Esophagus muscularis mucosa (tissue), 4 donors: Measurements from ENCODE around the gene ACTL6B. TPM values are rescaled to one million over a fixed set of nuclear protein-coding genes. Genes with fewer than 3 reads are reported as not detected.
A peak's percentile ranks its signal among the peaks of the same experiment; 100 is the strongest.

Experiments
- DNase-seq: peaks from one replicate; pipeline ENCODE4 v3.0.0-alpha.2; 2017; ENCODE audit errors: extremely low spot score
- H3K27ac ChIP-seq, 4 donors: fragments of 200-600 bp; sonication (generic); replicated peaks in 1 of 4; 1 replicate in 3 of 4; 2 replicates in 1 of 4; pipeline ENCODE4 v1.5.1; 2016 to 2019; ENCODE audit warnings: mild to moderate bottlenecking in 1 of 4
- H3K27me3 ChIP-seq, 4 donors: fragments of 200-600 bp; sonication (generic); one replicate each; pipeline versions ENCODE4 v1.5.1 to v1.6.0; 2016 to 2019
- H3K36me3 ChIP-seq, 4 donors: fragments of 200-600 bp; sonication (generic); one replicate each; pipeline ENCODE4 v1.5.1; 2016 to 2019
- H3K4me1 ChIP-seq, 4 donors: fragments of 200-600 bp; sonication (generic); one replicate each; pipeline ENCODE4 v1.5.1; 2016 to 2019
- H3K4me3 ChIP-seq, 4 donors: fragments of 200-600 bp; sonication (generic); 1 replicate in 2 of 4; 2 replicates in 2 of 4; pipeline ENCODE4 v1.5.1; 2016 to 2019; ENCODE audit warnings: mild to moderate bottlenecking in 4 of 4, moderate library complexity in 1 of 4
- H3K9me3 ChIP-seq, 4 donors: fragments of 200-600 bp; sonication (generic); 1 replicate in 3 of 4; 2 replicates in 1 of 4; pipeline ENCODE4 v1.5.1; 2016 to 2019
- EP300 ChIP-seq: sonication (generic); formaldehyde crosslinking; IDR thresholded peaks from one replicate; pipeline ENCODE4 v1.6.1; 2017; ENCODE audit warnings: antibody characterized with exemption
- POLR2A ChIP-seq: fragments of 450-650 bp; IDR thresholded peaks from one replicate; pipeline ENCODE4 v1.6.1; 2017; ENCODE audit warnings: antibody characterized with exemption, moderate library complexity, mild to moderate bottlenecking, low read depth
- POLR2AphosphoS5 ChIP-seq, 2 donors: sonication (generic); formaldehyde crosslinking; IDR thresholded peaks; one replicate each; pipeline ENCODE4 v1.6.1; 2017; ENCODE audit warnings: antibody characterized with exemption in 2 of 2
- WGBS: methylation state at CpG from one replicate; pipeline ENCODE4 v1.1.5; 2018; 5-methylcytosine and 5-hydroxymethylcytosine counted together
- intact Hi-C: fragments of 100-400 bp; cut with DNase I; formaldehyde crosslinking; loops from one replicate; pipeline ENCODE4 v1.15.1; 2023
- total RNA-seq, 4 donors: library from RNA; depleted of rRNA; stranded (reverse); fragments of >200 nt; gene quantifications; one replicate each; pipeline versions ENCODE4 v1.1.0 to v1.2.1, GENCODE V29; 2016
- TF ChIP-seq, protein P1 (sequence below), 3 experiments: fragments of 200-600 bp in 2 of 3; fragments of 450-650 bp in 1 of 3; sonication (generic) in 2 of 3; IDR thresholded peaks; one replicate each; pipeline ENCODE4 v1.5.1; 2017 to 2019; ENCODE audit warnings: antibody characterized with exemption in 3 of 3, mild to moderate bottlenecking in 2 of 3, moderate library complexity in 1 of 3

The ACTL6B gene
- total RNA-seq, 4 donors from 2014 or later: not detected

DNA sequence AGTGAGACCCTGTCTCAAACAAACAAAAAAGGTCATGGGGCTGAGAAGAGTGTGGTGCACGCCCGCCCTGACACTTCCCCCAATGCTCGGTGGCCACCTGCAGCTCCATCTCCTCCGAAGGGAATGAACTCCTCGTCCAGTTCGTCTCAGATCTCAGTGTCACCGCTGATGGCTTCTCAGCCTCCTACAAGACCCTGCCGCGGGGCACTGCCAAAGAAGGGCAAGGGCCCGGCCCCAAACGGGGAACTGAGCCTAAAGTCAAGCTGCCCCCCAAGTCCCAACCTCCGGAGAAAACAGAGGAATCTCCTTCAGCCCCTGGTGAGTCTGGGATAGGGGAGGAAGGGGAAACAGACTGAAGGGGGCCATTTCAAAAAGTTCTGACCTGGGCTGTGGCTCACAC is 49.9 kb downstream of the ACTL6B start:
- H3K27ac ChIP-seq: no peak overlapping the region
- WGBS: 89% methylated on average over 12 of the region's 12 CpGs
- H3K4me3 ChIP-seq: no peak overlapping the region
- no peak for DNase-seq
- no peaks in the 10 kb centered on the region for H3K27me3 ChIP-seq
- no peak for TF ChIP-seq POLR2A
- TF ChIP-seq, protein P1, sequence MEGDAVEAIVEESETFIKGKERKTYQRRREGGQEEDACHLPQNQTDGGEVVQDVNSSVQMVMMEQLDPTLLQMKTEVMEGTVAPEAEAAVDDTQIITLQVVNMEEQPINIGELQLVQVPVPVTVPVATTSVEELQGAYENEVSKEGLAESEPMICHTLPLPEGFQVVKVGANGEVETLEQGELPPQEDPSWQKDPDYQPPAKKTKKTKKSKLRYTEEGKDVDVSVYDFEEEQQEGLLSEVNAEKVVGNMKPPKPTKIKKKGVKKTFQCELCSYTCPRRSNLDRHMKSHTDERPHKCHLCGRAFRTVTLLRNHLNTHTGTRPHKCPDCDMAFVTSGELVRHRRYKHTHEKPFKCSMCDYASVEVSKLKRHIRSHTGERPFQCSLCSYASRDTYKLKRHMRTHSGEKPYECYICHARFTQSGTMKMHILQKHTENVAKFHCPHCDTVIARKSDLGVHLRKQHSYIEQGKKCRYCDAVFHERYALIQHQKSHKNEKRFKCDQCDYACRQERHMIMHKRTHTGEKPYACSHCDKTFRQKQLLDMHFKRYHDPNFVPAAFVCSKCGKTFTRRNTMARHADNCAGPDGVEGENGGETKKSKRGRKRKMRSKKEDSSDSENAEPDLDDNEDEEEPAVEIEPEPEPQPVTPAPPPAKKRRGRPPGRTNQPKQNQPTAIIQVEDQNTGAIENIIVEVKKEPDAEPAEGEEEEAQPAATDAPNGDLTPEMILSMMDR (IDR thresholded peaks at IDR 0.05): no peak
- no peak for TF ChIP-seq POLR2AphosphoS5 (IDR thresholded peaks at IDR 0.05)
- no peak for TF ChIP-seq EP300
- H3K4me1 ChIP-seq: peaks cover 21 to 45% (median 41%) of the 10 kb centered on the region in 4 donors
- intact Hi-C loops: loop anchor here (10.0 kb wide), 1 partner anchor 248 kb away; the partner anchor contains the start of gene SLC12A9
- no peaks in the 10 kb centered on the region for H3K36me3 ChIP-seq
- no peaks in the 10 kb centered on the region for H3K9me3 ChIP-seq

DNA sequence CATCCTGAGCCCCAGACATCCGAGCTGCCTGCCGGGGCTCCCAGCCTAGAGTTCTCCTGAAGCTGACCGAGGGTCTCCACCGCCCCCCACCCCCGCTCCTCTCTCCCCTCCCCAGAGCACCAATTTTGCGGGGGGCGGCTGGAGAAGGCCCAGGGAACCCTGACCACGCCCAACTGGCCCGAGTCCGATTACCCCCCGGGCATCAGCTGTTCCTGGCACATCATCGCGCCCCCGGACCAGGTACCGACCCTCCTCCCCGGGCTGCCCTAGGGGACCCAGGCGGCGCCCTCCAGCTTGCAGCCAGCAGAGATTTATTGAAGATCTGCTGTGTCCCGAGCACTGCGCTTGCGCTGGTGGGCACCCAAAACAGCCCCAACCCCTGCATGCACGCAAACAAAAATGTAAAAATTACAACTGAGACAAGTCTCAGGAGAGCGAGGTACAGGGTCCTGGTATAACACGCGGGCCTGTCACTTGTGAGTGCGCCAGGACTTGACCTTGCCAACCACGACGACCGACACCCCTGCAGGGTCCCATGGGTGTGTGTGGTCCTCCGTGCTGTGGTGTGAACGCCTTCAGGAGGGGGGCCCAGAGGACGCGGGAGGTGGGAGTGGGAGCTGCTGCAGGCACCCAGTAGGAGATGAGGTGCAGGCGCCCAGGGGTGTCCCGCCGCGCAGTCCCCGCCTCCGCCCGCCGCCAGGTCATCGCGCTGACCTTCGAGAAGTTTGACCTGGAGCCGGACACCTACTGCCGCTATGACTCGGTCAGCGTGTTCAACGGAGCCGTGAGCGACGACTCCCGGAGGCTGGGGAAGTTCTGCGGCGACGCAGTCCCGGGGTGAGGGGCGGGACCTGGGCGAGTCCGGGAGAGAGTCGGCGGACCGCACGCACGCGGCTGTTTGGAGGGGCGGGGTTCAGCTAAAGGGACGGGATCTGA is 51.0 kb downstream of the ACTL6B start:
- intact Hi-C loops: loop anchor here (5.0 to 10.0 kb wide), 2 partner anchors 87 to 250 kb away; partner anchors contain the start of genes GIGYF1 and SLC12A9
- H3K9me3 ChIP-seq: no peaks in the 10 kb centered on the region
- peak overlapping the region; percentile 84 to 89 (median 86) for H3K27ac ChIP-seq
- DNase-seq: no peak
- TF ChIP-seq POLR2A (no peak), EP300 (no peak), POLR2AphosphoS5 (IDR thresholded peaks at IDR 0.05) (peak in 1 of 2 donors; percentile 29)
- TF ChIP-seq, protein P1 (IDR thresholded peaks at IDR 0.05): no peak
- 15% methylated on average over 66 of the region's 68 CpGs for WGBS
- H3K4me1 ChIP-seq: peaks cover 20 to 48% (median 43%) of the 10 kb centered on the region in 4 donors
- H3K27me3 ChIP-seq: no peaks in the 10 kb centered on the region
- H3K4me3 ChIP-seq: peak overlapping the region; percentile 66 to 90 (median 74)
- H3K36me3 ChIP-seq: no peaks in the 10 kb centered on the region

DNA sequence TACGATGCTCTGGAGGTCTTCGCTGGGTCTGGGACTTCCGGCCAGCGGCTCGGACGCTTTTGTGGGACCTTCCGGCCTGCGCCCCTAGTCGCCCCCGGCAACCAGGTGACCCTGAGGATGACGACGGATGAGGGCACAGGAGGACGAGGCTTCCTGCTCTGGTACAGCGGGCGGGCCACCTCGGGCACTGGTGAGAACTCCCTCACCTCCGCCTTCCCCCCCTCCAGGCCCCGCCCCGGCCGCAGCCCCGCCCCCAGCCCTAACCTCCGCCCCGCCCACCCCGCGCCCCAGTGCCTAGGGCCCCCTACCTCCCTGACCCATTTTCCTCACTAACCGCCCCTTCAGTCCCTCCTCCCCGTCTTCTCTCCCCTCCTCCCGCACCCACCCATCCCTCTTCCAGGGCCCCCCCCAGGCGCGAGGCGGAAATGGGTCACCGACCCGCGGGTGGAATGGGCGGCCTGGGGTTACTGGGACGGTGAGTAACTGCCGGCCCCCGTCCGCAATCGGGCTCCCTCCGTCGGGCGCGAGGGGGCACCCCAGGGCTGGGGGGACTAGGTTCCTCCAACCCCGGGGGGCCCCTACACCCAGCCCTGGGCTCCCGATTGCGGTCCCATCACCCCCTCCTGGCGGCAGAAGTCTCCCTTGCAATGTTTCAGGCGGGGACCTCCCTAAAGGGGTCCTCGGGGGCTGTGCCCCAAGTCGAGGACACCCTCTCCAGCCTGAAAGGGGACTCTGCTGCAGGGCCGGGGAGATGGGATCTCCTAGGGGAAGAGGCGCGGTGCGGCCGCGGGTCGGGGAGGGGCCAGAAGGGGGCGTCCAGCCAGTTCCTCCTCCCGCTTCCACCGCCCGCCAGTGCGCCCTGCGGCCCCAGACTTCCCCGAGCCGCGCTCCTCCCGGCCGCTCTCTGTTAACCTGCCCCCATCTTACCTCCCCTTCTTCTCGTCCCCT is 51.9 kb downstream of the ACTL6B start:
- intact Hi-C loops: loop anchor here (5.0 to 10.0 kb wide), 2 partner anchors 88 to 250 kb away; partner anchors contain the start of genes GIGYF1 and SLC12A9
- H3K4me1 ChIP-seq: peaks cover 20 to 48% (median 43%) of the 10 kb centered on the region in 4 donors
- peak overlapping the region; percentile 66 to 90 (median 74) for H3K4me3 ChIP-seq
- TF ChIP-seq POLR2AphosphoS5 (IDR thresholded peaks at IDR 0.05): peak; percentile 63 to 89
- TF ChIP-seq, protein P1 (IDR thresholded peaks at IDR 0.05): peak; percentile 27 to 45 (median 39)
- peak; percentile 45 for TF ChIP-seq POLR2A
- TF ChIP-seq EP300: no peak
- WGBS: 0% methylated on average over 23 of the region's 70 CpGs
- no peaks in the 10 kb centered on the region for H3K9me3 ChIP-seq
- no peaks in the 10 kb centered on the region for H3K36me3 ChIP-seq
- peak overlapping the region; percentile 84 to 89 (median 86) for H3K27ac ChIP-seq
- DNase-seq: no peak
- no peaks in the 10 kb centered on the region for H3K27me3 ChIP-seq

DNA sequence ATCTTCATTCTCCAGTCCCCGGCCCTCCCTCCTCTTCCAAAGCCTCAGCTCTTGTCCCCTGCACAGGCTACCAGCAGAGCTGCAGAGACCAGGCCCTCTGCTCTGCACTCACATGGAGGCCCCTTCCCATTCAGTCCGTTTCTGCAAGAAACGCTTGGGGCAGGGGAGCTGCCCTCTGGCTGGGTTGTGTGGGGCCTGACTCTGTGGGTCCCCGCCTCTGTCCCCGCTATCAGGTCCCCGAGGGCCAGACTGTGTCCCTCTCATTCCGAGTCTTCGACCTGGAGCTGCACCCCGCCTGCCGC is 52.6 kb downstream of the ACTL6B start:
- H3K4me3 ChIP-seq: peak overlapping the region; percentile 66 to 90 (median 74)
- peaks cover 20 to 48% (median 43%) of the 10 kb centered on the region in 4 donors for H3K4me1 ChIP-seq
- TF ChIP-seq POLR2A: no peak
- TF ChIP-seq, protein P1 (IDR thresholded peaks at IDR 0.05): no peak
- TF ChIP-seq POLR2AphosphoS5 (IDR thresholded peaks at IDR 0.05): no peak
- no peak for TF ChIP-seq EP300
- peak overlapping the region; percentile 84 to 89 (median 86) for H3K27ac ChIP-seq
- no peaks in the 10 kb centered on the region for H3K27me3 ChIP-seq
- intact Hi-C loops: loop anchor here (2.0 to 10.0 kb wide), 3 partner anchors 17 to 251 kb away; partner anchors contain the start of genes FBXO24, GIGYF1, LRCH4 and SLC12A9
- 8% methylated on average over 10 of the region's 10 CpGs for whole genome bisulfite sequencing
- H3K36me3 ChIP-seq: no peaks in the 10 kb centered on the region
- H3K9me3 ChIP-seq: no peaks in the 10 kb centered on the region
- DNase-seq: no peak
